PFSK-1 (cell line): ENCODE results near the gene RTEL1.

Source experiments
- FOXP2 ChIP-seq: optimal IDR thresholded peaks from 2 replicates; pipeline ENCODE3; 2011; ENCODE audit warnings: borderline replicate concordance, control low read depth, inconsistent platforms; ENCODE audit not compliant: insufficient read depth; ENCODE audit errors: extremely low read length, extremely low read depth
- POLR2AphosphoS5 ChIP-seq: IDR thresholded peaks from 2 replicates; pipeline ENCODE4 v1.6.1; 2012; ENCODE audit warnings: low read depth, mild to moderate bottlenecking, control low read depth, low read length, moderate library complexity
- REST ChIP-seq, 2 experiments: IDR thresholded peaks; 2 replicates each; pipeline versions ENCODE4 v1.6.1 to v1.8.0; 2011 to 2012; ENCODE audit warnings: low read depth in 2 of 2, low read length in 2 of 2, control low read depth in 1 of 2, inconsistent platforms in 1 of 2, mild to moderate bottlenecking in 1 of 2, moderate library complexity in 1 of 2; ENCODE audit not compliant: insufficient read depth in 1 of 2
- SIN3A ChIP-seq: IDR thresholded peaks from 2 replicates; pipeline ENCODE4 v1.6.1; 2012; ENCODE audit warnings: mild to moderate bottlenecking, low read length, moderate library complexity, borderline replicate concordance; ENCODE audit not compliant: insufficient read depth
- TAF1 ChIP-seq: IDR thresholded peaks from 2 replicates; pipeline ENCODE4 v1.6.1; 2012; ENCODE audit warnings: low read length, control low read depth, borderline replicate concordance; ENCODE audit not compliant: insufficient read depth

Gene RTEL1

GRCh38 chr20:63740627-63741353 lies 82.7 kb downstream of the RTEL1 start:
- TF ChIP-seq POLR2AphosphoS5 (peak; percentile 83), TAF1 (peak; percentile 61; the same call in 1 of the 2 replicates), REST (IDR thresholded peaks at IDR 0.05; ENCODE audit: insufficient read depth in 1 of 2, low read depth in 2 of 2, low read length in 2 of 2) (peak in 1 of 2 experiments; percentile 13; a peak in 1 of 4 replicates), SIN3A (no peak), FOXP2 (peak; percentile 42)

GRCh38 chr20:63741354-63741675 lies 83.2 kb downstream of the RTEL1 start:
- TF ChIP-seq FOXP2, result no peak
- TF ChIP-seq SIN3A, result no peak
- peak; percentile 56; the same call in 1 of the 2 replicates for TF ChIP-seq POLR2AphosphoS5
- TF ChIP-seq TAF1, result no peak; the same call in 1 of the 2 replicates
- no peak for TF ChIP-seq REST (IDR thresholded peaks at IDR 0.05; ENCODE audit: insufficient read depth in 1 of 2, low read depth in 2 of 2, low read length in 2 of 2)

GRCh38 chr20:63741676-63742380 lies 83.7 kb downstream of the RTEL1 start:
- TF ChIP-seq TAF1, result no peak
- TF ChIP-seq POLR2AphosphoS5, result no peak
- no peak for TF ChIP-seq FOXP2
- TF ChIP-seq REST (IDR thresholded peaks at IDR 0.05; ENCODE audit: insufficient read depth in 1 of 2, low read depth in 2 of 2, low read length in 2 of 2), result no peak
- TF ChIP-seq SIN3A, result no peak

- TF ChIP-seq POLR2AphosphoS5 (no peak), SIN3A (no peak), FOXP2 (no peak), REST (IDR thresholded peaks at IDR 0.05; ENCODE audit: insufficient read depth in 1 of 2, low read depth in 2 of 2, low read length in 2 of 2) (no peak), TAF1 (no peak)
These were observed 84.4 kb downstream of the RTEL1 start for GRCh38 chr20:63742381-63743024.
